AG04450 (cell line): ENCODE measurements around the gene STK32C. TPM values are rescaled to one million over a fixed set of nuclear protein-coding genes. Genes with fewer than 3 reads are reported as not detected.

Source experiments
- CTCF ChIA-PET: fragments of 300-600, 350-600 bp; formaldehyde crosslinking; extraction: SDS; loops from one replicate; lab custom pipeline; 2022; ENCODE audit warnings: antibody characterized with exemption, inconsistent platforms; lab: Charles Lee
- POLR2A ChIA-PET: fragments of 350-600 bp; formaldehyde crosslinking; extraction: SDS; loops from one replicate; lab custom pipeline; 2021; ENCODE audit warnings: antibody characterized with exemption, inconsistent platforms; lab: Yijun Ruan, JAX
- DNase-seq: peaks from one replicate; pipeline ENCODE4 v3.0.0-alpha.2; 2011; ENCODE audit warnings: low read depth, low spot score
- H3K27ac ChIP-seq: one replicate; pipeline ENCODE4 v1.5.1; 2012; ENCODE audit warnings: low read depth, low read length, control low read depth
- H3K27me3 ChIP-seq: one replicate; pipeline ENCODE4 v1.6.0; 2012; ENCODE audit warnings: low read length; ENCODE audit not compliant: control insufficient read depth, insufficient read depth
- H3K4me3 ChIP-seq: 2 replicates; pipeline ENCODE4 v1.5.1; 2011; ENCODE audit warnings: mild to moderate bottlenecking, low read depth, low read length, control low read depth
- H3K9me3 ChIP-seq: 2 replicates; pipeline ENCODE4 v1.5.1; 2012; ENCODE audit warnings: low read length; ENCODE audit not compliant: control insufficient read depth, insufficient read depth
- polyA plus RNA-seq: library from polyadenylated mRNA; depleted of rRNA; stranded (reverse); fragments of >200 nt; gene quantifications from 2 replicates; pipeline ENCODE4 v1.2.3, GENCODE V29; 2011
- TF ChIP-seq, protein P1 (sequence below): IDR thresholded peaks from 2 replicates; pipeline ENCODE4 v1.5.1; 2011; ENCODE audit warnings: low read depth, low read length, control low read depth, inconsistent platforms

The STK32C gene
- polyA plus RNA-seq, 1 experiment: 5.3 TPM

DNA sequence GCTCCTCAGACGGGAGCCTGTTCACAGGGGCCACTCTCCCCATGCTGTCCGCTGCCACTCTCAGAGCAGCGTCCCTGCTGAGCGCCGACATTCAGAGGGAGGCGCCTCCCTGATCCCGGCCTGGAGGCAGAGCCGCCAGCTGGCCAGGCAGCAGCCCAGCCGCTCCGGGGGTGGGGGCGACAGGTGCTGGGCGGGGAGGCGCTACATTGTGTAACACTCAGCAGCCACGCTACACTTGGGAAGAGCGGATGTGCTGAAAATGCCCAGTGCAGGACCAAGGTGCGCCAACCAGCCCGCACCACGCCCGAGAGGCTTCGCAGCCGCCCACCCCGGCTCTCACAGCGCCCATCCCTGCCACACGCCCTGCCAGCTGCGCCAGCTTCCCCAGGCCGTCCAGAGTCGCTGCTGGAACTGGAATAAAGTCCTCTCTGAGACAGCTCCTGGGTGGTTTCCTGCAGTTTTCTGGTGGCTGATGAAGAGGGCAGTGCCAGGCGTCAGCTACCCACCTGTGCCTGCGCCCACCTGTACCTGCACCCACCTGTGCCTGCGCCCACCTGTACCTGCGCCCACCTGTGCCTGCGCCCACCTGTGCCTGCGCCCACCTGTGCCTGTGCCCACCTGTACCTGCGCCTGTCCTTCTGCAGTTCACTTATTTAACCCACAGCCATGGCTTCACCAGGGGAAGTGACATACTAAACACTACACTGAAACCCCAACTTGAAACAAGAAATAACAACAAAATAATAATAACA, 25.7 kb downstream of the STK32C start:
- ChIA-PET CTCF (interaction anchor here (0.7 kb wide), 1 partner anchor 26 kb away, joined by 4 read pairs; the partner anchor contains the start of gene STK32C), POLR2A (interaction anchor here (1.0 kb wide), 1 partner anchor 9 kb away, joined by 3 read pairs; no protein-coding TSS in a partner anchor)
- Histone ChIP-seq H3K27ac (no peak overlapping the region), H3K27me3 (peaks cover 31% of the 10 kb centered on the region), H3K9me3 (peaks cover 5% of the 10 kb centered on the region; the same call in 1 of the 2 replicates), H3K4me3 (no peak overlapping the region)
- no peak for DNase-seq
- TF ChIP-seq, protein P1, sequence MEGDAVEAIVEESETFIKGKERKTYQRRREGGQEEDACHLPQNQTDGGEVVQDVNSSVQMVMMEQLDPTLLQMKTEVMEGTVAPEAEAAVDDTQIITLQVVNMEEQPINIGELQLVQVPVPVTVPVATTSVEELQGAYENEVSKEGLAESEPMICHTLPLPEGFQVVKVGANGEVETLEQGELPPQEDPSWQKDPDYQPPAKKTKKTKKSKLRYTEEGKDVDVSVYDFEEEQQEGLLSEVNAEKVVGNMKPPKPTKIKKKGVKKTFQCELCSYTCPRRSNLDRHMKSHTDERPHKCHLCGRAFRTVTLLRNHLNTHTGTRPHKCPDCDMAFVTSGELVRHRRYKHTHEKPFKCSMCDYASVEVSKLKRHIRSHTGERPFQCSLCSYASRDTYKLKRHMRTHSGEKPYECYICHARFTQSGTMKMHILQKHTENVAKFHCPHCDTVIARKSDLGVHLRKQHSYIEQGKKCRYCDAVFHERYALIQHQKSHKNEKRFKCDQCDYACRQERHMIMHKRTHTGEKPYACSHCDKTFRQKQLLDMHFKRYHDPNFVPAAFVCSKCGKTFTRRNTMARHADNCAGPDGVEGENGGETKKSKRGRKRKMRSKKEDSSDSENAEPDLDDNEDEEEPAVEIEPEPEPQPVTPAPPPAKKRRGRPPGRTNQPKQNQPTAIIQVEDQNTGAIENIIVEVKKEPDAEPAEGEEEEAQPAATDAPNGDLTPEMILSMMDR: no peak

GRCh38 chr10:132280646-132281074, 27.1 kb downstream of the STK32C start:
- peaks cover 5% of the 10 kb centered on the region; the same call in 1 of the 2 replicates for H3K9me3 ChIP-seq
- ChIA-PET POLR2A (no interaction called here), CTCF (no interaction called here)
- no peak for DNase-seq
- H3K4me3 ChIP-seq: no peak overlapping the region
- TF ChIP-seq, protein P1: no peak
- H3K27me3 ChIP-seq: peaks cover 32% of the 10 kb centered on the region
- no peak overlapping the region for H3K27ac ChIP-seq

DNA sequence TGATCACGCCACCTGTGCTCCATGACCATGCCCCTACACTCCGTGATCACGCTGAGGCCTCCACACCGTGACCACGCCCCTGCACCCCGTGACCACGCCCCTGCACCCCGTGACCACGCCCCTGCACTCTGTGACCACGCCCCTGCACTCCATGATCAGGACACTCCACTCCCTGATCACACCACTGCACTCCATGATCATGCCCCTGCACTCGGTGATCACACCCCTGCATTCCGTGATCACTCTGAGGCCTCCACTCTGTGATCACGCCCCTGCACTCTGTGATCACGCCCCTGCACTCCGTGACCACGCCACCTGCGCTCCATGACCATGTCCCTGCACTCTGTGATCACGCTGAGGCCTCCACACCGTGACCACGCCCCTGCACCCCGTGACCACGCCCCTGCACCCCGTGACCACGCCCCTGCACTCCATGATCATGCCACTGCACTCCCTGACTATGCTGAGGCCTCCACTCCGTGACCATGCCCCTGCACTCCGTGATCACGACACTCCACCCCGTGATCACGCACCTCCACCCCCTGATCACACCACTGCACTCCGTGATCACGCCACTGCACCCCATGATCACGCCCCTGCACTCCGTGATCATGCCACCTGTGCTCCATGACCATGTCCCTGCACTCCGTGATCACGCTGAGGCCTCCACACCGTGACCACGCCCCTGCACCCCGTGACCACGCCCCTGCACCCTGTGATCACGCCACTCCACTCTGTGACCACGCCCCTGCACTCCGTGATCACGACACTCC, 27.7 kb downstream of the STK32C start:
- POLR2A ChIA-PET: no interaction called here
- Histone ChIP-seq H3K4me3 (no peak overlapping the region), H3K27ac (no peak overlapping the region), H3K9me3 (peaks cover 5% of the 10 kb centered on the region; the same call in 1 of the 2 replicates), H3K27me3 (peaks cover 32% of the 10 kb centered on the region)
- TF ChIP-seq, protein P1: no peak
- no peak for DNase-seq
- CTCF ChIA-PET: no interaction called here

GRCh38 chr10:132277311-132277741, 30.4 kb downstream of the STK32C start:
- no peak overlapping the region for H3K27ac ChIP-seq
- H3K4me3 ChIP-seq: no peak overlapping the region
- H3K9me3 ChIP-seq: peaks cover 5% of the 10 kb centered on the region; the same call in 1 of the 2 replicates
- CTCF ChIA-PET: no interaction called here
- TF ChIP-seq, protein P1: no peak
- DNase-seq: no peak
- POLR2A ChIA-PET: no interaction called here
- H3K27me3 ChIP-seq: peaks cover 24% of the 10 kb centered on the region
